KBM-7 (cell line): Measurements from ENCODE around the gene NDUFA3.

Experiments used
- DNase-seq: peaks from one replicate; pipeline ENCODE4 v3.0.0-alpha.2; 2015
- in situ Hi-C: fragments of 300-500 bp; cut with MboI; formaldehyde crosslinking; loops from 2 replicates; pipeline ENCODE4 v1.14.3; 2020; ENCODE audit warnings: low sequenced_read_pairs, low pct_unique_long_range_greater_than_20kb, mixed read lengths

NDUFA3 gene

DNA sequence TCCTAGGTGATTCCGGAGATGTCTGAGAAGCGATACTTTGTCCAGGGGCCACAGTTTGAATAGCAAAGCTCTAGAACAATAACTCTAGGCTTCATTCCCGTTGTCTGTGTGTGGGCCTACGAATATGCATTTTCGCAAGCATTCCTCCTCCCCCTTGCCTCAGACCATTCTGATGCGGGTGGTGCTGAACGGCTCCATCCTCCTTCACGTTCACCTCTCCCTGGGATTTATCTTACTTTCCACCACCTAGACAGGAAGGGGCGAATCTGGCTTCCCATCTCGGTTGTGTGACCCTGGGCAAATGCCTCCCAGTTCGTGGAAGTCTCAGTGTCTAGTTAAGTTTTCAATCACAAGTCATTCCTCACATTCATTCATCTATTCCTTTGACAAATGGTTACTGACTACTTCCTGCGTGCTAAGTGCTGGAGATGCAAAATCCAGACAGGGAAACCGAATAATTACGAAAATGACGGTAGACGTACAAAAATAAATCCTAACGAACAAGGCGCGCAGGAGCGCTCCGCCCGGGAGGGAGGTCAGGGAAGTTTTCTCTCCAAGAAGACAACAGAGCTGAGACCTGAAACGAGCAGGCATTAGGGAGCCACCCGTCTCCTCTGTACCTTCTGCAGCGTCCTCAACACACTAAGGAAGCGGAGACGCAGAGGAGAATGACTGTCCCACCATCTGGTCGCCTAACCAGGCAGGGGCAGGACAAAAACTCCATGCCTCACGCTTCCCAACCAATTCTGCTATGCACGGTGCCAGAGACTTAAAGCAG lies 33.6 kb downstream of the NDUFA3 start:
- in situ Hi-C loops = no loop called here

DNA sequence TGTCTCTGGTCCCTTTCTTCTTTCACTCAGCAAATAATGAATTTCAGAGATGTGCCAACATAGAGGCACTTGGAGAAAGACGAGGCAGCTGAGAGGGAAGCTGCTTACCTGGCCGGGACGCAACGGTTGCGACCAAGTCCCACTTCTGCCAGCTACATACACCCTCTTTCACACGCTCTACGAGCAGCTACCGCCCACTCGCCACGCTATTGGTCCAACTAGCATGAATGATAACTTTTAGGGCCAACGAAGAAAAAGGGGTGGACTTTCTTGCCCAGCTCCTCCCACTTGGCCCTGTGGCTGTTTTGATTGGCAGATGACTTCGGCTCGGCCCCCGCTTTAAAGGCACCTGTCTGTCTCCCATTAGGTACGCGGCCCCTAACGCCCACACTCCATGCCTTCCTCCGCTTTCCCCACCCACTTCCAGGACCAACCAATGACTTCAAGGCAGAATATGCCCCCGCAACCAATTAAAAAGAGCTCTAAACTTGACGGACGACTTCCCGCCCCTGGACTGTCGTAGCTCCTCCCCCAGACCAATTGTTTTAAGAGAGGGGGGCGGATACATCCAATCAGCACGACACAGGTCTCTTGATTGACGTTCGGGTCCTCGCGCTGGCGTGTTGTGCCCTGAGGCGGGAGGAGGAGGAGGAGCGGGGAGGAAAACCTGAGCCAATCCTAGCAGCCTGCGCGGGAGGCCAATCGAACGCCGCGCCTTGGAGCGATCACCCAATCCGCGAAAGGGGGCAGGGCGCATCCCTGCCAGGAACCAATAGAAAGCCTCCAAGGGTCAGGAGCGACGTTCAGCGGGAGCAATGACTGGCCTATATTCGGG lies 34.4 kb downstream of the NDUFA3 start:
- DNase-seq = peak; percentile 100
- in situ Hi-C loops = no loop called here

More for the DNA sequence above, 33.6 kb downstream of the NDUFA3 start:
- no peak for DNase-seq

DNA sequence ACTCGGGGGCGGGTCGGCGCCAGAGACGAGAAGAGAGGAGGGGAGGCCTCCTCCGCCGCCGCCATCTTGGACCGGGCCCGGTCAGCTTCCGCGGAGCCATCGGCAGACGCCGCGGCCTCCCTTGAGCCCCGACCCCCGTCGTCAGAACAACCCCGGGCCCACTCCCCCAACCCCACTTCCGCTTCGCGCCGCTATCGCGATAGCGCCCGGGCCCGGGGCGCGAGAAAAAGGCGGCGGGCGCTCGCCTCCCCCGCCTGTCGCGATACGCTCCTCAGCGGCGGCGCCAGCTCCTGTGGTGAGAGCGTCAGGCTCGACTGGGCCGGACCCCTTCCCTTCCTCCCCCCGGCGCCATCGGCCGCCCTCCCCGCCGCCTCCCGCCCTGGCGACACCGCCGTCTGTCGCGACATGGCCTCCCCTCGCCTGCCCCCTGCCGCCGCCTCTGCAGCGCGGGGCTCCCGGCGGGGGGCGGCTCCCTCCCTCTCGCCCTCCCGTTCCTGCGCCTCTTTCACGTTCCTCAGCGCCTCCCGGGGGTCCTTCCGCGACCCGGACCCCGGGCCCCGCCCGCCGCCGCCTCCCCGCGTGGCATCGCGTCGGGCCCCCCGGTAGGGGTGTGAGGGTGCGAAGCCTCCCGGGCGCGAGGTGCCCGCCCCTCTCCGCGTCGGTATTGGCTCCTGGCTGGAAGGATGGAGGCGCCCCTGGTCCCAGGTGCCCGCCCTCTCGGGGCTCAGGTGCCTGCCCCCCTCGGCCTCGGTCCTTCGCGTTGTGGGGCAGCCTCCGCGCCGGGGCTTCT lies 35.2 kb downstream of the NDUFA3 start, which contains the start of gene CNOT3:
CNOT3 (plus strand) TSS at position 64 of the 790 bp plus-strand sequence. CDS start 5,217 bp downstream, outside the sequence.
- no peak for DNase-seq
- in situ Hi-C loops = no loop called here

DNA sequence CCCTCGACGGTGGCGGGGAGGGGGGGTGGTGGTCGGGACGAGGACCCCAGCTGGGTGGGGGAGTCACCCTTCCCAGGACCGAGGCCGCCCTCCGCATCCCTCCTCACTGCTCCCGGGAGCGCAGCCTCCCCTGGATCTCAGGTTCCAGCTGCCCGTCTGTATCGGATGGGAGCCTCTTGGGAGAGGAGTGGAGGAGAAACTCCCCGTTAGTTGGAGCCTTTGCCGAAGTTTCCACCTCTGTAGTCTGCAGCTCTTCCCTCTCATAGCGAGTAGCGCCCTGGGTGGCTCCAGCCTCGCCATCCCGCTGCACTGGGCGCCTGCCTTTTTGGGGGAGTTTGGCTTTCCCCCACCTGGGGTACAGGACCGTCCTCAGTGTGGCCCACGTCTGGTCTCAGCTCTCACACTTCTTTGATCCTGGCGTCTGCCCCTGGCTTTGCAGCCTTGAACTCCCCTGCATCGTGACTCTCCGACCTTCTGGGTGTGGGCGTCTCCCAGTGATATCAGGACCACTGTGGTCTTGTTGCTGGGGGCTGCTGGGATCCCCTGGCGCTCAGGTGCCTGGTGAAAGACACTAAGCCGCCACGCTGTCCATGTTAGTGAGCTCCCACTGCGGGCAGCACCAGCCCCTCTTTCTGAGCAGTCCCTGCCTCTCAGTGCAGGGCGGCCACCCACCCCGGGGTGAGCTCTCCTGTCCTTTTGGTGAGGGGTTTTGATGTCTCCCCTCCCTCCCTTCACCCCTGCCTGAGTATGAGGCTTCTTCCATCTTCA lies 36.0 kb downstream of the NDUFA3 start:
- in situ Hi-C loops = no loop called here
- DNase-seq = no peak

DNA sequence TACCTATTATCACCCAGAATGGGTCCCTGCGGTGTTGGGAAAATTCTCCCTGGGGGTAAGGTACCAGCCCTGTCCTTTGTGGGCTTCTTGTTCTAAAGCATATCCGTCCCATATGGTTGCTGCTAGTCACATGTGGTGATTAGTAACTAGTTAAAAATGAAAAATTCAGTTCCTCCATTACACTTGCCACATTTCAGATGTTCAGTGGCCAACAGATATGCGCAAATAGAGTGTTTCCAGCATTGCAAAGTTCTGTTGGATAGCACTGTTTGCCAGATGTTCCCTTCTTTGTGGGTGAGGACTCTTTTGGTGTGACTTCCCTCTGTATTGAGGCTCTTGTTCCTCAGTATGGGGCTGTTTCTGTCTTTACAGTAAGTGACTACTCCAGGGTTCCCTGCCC lies 38.7 kb downstream of the NDUFA3 start:
- in situ Hi-C loops = no loop called here
- no peak for DNase-seq

DNA sequence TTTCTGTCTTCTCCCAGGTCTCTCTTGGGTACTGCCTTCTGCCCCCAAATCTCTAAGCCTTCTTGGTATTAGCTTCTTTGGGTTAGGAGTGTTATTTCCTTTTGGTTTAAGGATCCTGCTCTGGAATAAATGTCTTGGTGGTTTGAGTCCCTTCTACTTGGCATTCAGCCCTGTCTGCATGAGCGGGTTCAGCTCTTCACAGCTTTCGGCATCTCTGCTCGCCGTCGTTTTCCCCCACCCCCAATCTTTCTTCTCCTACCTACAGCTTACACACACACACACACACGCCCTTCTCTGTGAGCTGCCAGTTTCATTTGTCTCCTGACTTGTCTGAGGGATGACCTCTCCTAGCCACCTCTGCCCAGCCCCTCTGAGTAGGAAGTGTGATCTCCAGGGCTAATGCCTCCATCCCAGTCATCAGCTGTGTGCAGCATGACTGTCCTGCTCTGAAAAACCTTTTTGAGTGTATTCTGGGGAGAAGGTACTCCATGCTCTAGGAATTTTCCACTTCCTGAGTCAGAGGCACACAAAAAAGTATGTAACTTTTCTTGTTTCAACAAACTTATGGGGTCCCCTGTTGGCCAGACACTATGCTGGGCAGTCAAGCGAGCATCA lies 39.6 kb downstream of the NDUFA3 start:
- in situ Hi-C loops = no loop called here
- no peak for DNase-seq

DNA sequence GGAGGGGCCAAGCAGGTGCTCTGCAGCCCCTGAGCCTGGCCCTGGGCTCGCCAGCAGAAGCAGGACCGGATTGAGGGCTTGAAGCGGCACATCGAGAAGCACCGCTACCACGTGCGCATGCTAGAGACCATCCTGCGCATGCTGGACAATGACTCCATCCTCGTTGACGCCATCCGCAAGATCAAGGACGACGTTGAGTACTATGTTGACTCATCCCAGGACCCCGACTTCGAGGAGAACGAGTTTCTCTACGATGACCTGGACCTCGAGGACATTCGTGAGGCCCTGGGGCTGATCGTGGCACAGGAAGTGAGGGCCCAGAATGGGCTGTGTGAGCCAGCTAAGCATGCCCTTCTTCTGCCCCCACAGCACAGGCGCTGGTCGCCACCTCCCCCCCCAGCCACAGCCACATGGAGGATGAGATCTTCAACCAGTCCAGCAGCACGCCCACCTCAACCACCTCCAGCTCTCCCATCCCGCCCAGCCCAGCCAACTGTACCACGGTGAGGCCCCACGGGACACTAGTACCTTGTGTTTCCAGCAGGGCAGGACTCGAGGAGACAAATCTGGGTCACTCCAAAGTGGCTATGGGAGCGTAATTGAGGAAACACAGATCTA lies 43.0 kb downstream of the NDUFA3 start:
- in situ Hi-C loops = no loop called here
- no peak for DNase-seq

DNA sequence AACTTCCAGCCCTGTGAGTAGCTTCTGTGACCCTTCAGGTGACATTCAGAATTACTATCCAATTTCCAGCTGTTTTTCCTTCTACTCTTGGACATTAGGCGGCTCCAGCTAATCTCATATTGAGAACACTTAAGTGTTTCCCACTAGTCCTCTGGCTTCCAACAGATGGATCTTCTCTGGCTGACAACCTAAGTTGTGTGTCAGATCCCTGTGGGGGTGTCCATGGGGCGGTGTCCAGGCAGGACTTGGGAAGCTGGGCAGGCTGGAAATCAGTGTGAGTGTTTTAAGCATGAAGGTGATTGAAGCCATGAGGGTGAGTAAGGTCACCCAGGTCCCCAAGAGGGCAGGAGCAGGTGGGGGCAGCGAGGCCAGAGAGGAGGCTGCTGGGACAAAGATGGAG lies 45.0 kb downstream of the NDUFA3 start:
- DNase-seq = no peak
- in situ Hi-C loops = no loop called here

DNA sequence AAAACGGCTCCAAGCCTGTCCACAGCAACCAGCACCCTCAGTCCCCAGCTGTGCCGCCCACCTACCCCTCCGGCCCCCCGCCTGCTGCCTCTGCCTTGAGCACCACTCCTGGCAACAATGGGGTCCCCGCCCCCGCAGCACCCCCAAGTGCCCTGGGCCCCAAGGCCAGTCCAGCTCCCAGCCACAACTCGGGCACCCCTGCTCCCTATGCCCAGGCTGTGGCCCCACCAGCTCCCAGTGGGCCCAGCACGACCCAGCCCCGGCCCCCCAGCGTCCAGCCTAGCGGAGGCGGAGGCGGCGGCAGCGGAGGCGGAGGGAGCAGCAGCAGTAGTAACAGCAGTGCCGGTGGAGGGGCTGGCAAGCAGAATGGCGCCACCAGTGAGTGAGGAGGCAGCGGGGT lies 45.5 kb downstream of the NDUFA3 start:
- in situ Hi-C loops = no loop called here
- DNase-seq = no peak

DNA sequence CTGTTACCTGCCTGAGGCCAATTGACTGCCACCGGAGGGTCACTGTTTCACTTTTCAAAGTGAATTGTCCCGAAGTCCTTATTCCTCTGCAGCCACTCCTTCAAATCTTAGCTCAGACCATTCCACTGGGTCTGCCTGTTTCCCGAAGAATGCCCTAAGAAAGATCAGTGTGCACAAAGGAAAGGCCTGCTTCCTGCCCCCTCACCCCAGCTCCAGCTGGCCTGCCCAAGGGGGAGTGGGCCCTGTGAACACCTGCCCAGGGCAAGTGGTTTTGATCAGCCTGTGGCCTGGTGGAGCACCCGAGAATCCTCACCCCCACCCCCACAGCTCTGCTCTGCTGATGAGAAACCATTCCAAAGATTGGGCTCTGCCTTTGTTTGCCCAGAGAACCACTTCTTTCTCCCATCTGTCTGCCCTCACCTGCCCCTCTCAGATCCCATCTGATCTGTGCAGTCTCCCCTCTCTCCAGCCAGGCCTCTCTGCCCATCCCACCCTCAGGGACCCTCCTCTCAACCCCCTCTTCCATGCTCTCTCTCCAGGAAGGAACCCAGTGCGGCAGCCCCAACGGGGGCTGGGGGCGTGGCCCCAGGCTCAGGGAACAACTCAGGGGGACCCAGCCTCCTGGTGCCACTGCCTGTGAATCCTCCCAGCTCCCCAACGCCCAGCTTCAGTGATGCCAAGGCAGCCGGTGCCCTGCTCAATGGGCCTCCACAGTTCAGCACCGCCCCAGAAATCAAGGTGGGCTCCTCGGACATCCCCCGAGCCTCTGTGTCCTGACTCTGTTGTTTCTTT lies 46.6 kb downstream of the NDUFA3 start:
- in situ Hi-C loops = no loop called here
- DNase-seq = no peak

DNA sequence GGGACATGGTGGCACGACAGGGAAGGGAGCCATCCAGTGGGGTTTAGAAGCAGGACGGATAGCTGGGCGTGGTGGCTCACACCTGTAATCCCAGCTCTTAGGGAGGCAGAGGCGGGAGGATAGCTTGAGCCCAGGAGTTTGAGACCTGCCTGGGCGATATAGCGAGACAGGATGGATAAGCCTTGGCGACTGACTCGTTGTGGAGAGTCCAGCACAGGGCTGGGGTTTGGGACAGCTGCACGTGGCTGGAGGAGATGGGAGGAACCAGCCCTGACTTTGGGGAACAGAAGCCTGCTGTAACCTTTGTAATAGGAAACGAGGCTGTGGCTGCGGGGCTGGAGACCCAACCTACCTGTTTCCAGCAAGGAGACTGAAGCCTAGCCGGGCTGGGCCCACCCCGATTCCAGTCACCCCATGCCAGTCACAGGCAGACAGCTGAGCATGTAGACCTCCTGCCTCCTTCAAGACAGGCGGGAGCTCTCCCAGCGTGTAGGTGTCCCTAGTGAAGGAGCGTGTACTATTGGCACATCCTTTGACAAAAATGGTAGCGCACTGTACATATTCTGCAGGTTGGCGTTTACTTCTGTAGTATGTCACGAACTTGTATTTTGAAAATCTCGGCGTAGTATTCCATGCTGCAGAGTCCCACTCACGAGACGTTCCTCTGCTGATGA lies 48.8 kb downstream of the NDUFA3 start:
- in situ Hi-C loops = no loop called here
- DNase-seq = no peak

DNA sequence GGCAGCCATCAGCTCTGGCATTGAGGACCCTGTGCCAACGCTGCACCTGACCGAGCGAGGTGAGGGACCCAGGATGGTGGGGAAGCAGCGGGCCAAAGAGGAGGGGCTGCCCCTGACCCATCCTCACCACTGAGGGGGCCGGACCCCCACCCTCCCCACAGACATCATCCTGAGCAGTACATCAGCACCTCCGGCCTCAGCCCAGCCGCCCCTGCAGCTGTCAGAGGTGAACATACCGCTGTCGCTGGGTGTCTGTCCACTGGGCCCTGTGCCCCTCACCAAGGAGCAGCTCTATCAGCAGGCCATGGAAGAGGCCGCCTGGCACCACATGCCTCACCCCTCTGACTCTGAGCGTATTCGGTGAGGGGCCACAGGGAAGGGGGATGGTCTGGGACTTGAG lies 49.6 kb downstream of the NDUFA3 start:
- no peak for DNase-seq

DNA sequence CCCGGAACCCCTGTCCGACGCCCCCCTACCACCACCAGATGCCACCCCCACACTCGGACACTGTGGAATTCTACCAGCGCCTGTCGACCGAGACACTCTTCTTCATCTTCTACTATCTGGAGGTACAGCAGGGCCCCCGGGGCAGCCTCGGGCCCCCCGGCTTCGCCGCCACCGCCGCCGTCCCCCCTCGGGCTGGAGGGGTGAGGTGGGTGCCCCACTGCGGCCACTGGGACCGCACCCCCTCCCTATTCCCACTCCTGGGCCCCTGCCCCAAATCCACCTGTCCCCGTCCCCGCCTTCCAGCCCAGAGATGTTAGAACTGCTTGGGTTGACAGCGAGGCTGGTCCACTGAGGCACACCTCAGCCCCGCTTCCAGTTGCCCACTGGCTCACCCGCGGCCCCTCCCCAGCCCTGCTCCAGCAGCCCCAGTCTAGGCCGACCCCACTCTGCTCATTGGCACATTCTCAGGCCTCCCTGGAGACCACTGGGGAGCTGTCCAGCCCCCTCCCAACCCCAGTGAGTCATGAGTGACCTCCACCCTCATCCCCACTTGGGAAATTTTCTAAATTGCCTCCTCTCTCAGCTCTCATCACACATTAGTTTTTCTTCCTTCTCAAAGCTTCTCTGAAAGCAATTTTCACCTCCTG lies 50.3 kb downstream of the NDUFA3 start:
- in situ Hi-C loops = no loop called here

More for the DNA sequence above, 49.6 kb downstream of the NDUFA3 start:
- in situ Hi-C loops = no loop called here

DNA sequence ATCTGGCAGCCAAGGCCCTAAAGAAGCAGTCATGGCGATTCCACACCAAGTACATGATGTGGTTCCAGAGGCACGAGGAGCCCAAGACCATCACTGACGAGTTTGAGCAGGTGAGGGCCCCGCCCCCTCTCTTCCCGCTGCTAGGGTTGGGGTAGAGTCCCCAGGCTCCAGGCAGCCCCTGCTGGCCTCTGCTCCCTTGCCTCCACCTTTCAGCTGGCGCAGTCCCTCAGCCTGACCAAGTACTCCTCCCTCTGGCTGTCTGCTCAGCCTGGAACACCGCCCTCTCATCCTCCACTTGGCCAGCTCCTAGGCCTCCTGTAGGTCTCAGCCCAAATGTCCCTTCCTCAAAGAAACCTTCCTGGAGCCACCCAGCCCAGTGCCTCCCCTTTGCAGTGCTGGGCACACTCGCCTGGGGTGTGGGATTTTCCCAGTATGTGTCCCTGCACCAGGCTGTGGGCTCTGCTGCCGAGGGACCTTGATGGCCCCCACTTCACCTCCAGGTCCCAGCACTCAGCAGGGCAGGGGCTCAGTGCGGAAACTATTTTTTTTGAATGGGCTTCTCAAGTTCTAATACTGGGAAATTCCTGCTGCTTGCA lies 51.2 kb downstream of the NDUFA3 start:
- in situ Hi-C loops = no loop called here
- DNase-seq = no peak

More for the DNA sequence above, 50.3 kb downstream of the NDUFA3 start:
- no peak for DNase-seq

DNA sequence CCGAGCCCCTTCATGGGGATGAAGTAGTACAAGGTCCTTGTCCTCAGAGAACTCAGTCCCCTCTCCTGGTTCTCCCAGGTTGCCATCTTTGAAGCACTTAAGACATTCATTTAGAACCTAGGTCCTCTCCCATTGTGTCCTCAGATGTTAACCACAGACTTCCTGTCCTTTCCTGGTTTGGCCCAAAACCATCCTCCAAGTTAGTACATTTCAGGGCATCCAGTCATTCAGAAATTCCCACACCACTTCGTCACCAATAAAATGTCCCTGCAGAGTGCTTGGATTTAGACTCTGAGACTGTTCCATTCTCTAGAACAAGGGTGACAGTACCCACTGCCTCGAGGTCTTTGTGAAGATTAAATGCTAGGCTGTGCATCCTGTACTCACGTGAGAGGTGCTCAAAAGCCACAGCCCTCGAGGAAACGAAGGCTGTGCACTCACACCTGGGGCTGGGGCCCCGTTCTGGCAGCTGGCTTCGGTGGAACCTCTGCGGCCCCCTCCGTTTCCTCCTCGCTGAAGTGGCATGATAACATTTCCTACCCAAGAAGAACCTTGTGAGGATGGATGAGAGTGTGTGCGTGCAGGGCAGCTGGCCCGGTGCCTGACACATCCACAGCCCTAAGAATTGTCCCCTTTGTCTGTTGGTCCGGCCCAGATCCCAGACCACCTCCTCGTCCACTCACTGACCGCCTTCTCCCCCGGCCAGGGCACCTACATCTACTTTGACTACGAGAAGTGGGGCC lies 52.1 kb downstream of the NDUFA3 start:
- in situ Hi-C loops = no loop called here
- DNase-seq = no peak
